B cell (primary cell): Measurements from ENCODE around the gene DYNLL1. TPM values are rescaled to one million over a fixed set of nuclear protein-coding genes. Genes with fewer than 3 reads are reported as not detected.
"Not testable (repeated sequence)": the region's sequence is repeated elsewhere in the genome, so short reads cannot be mapped to it uniquely, and the experiment has no call there.

Experiments
- ATAC-seq: fragments of 200-7000 bp; cut with Tn5 transposase; one replicate; pipeline ENCODE4 v1.10.0; 2021; ENCODE audit warnings: low read depth, mild to moderate bottlenecking, moderate number of reproducible peaks, moderate library complexity
- CTCF ChIA-PET: fragments of 350-600 bp; sonication (Branson Sonifier 250); formaldehyde crosslinking; loops from one replicate; lab custom pipeline; 2021; ENCODE audit warnings: antibody characterized with exemption, inconsistent platforms; lab: Charles Lee
- POLR2A ChIA-PET: fragments of 350-600 bp; sonication (Branson Sonifier 250); formaldehyde crosslinking; loops from one replicate; lab custom pipeline; 2021; ENCODE audit warnings: antibody characterized with exemption; lab: Charles Lee
- DNase-seq: peaks from one replicate; pipeline ENCODE4 v3.0.0; 2013
- H2AFZ ChIP-seq: 2 replicates; pipeline ENCODE4 v1.6.1; 2012; ENCODE audit warnings: mild to moderate bottlenecking, low read depth, low read length; ENCODE audit not compliant: insufficient read depth, poor library complexity, severe bottlenecking
- H3K27ac ChIP-seq, 2 donors: 1 replicate in 1 of 2; 2 replicates in 1 of 2; pipeline ENCODE4 v1.5.1; 2012 to 2013; ENCODE audit warnings: low read length in 2 of 2, mild to moderate bottlenecking in 2 of 2, moderate library complexity in 1 of 2
- H3K27me3 ChIP-seq, 4 experiments: fragments of 200-600 bp in 1 of 4; sonication (generic) in 1 of 4; replicated peaks in 1 of 4; 1 replicate in 2 of 4; 2 replicates in 2 of 4; pipeline versions ENCODE4 v1.6.1 to v1.7.0; 2013 to 2016; ENCODE audit warnings: low read length in 3 of 4, mild to moderate bottlenecking in 2 of 4, mixed read lengths in 1 of 4, moderate library complexity in 1 of 4; ENCODE audit not compliant: insufficient read depth in 4 of 4, control insufficient read depth in 3 of 4; ENCODE audit errors: control extremely low read depth in 1 of 4
- H3K36me3 ChIP-seq, 2 experiments: replicated peaks in 1 of 2; 1 replicate in 1 of 2; 2 replicates in 1 of 2; pipeline versions ENCODE4 v1.6.1 to v1.7.1; 2013; ENCODE audit warnings: low read length in 1 of 2; ENCODE audit not compliant: insufficient read depth in 2 of 2, control insufficient read depth in 1 of 2; ENCODE audit errors: control extremely low read depth in 1 of 2, extremely low read depth in 1 of 2
- H3K4me1 ChIP-seq, 2 donors: fragments of 200-600 bp in 1 of 2; sonication (generic) in 1 of 2; 1 replicate in 1 of 2; 2 replicates in 1 of 2; pipeline versions ENCODE4 v1.5.1 to v1.6.1; 2013 to 2017; ENCODE audit warnings: low read length in 2 of 2; ENCODE audit not compliant: control insufficient read depth in 2 of 2, insufficient read depth in 2 of 2
- H3K4me2 ChIP-seq: replicated peaks from 2 replicates; pipeline ENCODE3; 2012; ENCODE audit warnings: mild to moderate bottlenecking, low read depth, low read length; ENCODE audit not compliant: poor library complexity, severe bottlenecking
- H3K4me3 ChIP-seq, 5 experiments: fragments of 200-600 bp in 1 of 5; sonication (generic) in 1 of 5; 1 replicate in 3 of 5; 2 replicates in 2 of 5; pipeline versions ENCODE4 v1.5.1 to v1.7.0; 2011 to 2016; ENCODE audit warnings: low read length in 4 of 5, mild to moderate bottlenecking in 4 of 5, low read depth in 2 of 5, control low read depth in 1 of 5, moderate library complexity in 1 of 5; ENCODE audit not compliant: insufficient read depth in 1 of 5; ENCODE audit errors: control extremely low read depth in 1 of 5, extremely low read depth in 1 of 5
- H3K79me2 ChIP-seq: fragments of 200-600 bp; sonication (generic); one replicate; pipeline ENCODE4 v1.6.0; 2016; ENCODE audit warnings: low read length; ENCODE audit not compliant: control insufficient read depth, insufficient read depth
- H3K9ac ChIP-seq: fragments of 200-600 bp; sonication (generic); 2 replicates; pipeline ENCODE4 v1.6.1; 2017; ENCODE audit warnings: mild to moderate bottlenecking, low read length, moderate library complexity
- H3K9me3 ChIP-seq, 3 donors: one replicate each; pipeline versions ENCODE4 v1.6.1 to v1.7.1; 2013; ENCODE audit warnings: low read length in 2 of 3; ENCODE audit not compliant: control insufficient read depth in 2 of 3, insufficient read depth in 1 of 3; ENCODE audit errors: control extremely low read depth in 1 of 3
- H4K20me1 ChIP-seq: 2 replicates; pipeline ENCODE4 v1.6.0; 2012; ENCODE audit warnings: mild to moderate bottlenecking, low read length; ENCODE audit not compliant: insufficient read depth, control insufficient read depth, poor library complexity, severe bottlenecking
- H3K27ac Mint-ChIP-seq: one replicate; pipeline ENCODE4 v1.8.0; 2021; ENCODE audit warnings: mixed read lengths
- H3K27me3 Mint-ChIP-seq: one replicate; pipeline ENCODE4 v1.8.0; 2021; ENCODE audit warnings: mixed read lengths
- H3K4me1 Mint-ChIP-seq: one replicate; pipeline ENCODE4 v1.8.0; 2021; ENCODE audit warnings: mixed read lengths
- H3K4me3 Mint-ChIP-seq: one replicate; pipeline ENCODE4 v1.8.0; 2021; ENCODE audit warnings: mixed read lengths
- H3K9me3 Mint-ChIP-seq: one replicate; pipeline ENCODE4 v1.8.0; 2022; ENCODE audit warnings: mixed read lengths; ENCODE audit not compliant: insufficient read depth
- EZH2 ChIP-seq: IDR thresholded peaks from 2 replicates; pipeline ENCODE4 v1.6.1; 2012; ENCODE audit warnings: borderline replicate concordance, low read depth, mild to moderate bottlenecking, moderate library complexity, low read length; ENCODE audit not compliant: insufficient read depth, poor library complexity, severe bottlenecking
- WGBS: methylation state at CpG from one replicate; pipeline ENCODE4 v1.1.5; 2013; ENCODE audit warnings: missing lambda C conversion rate; ENCODE audit not compliant: insufficient coverage; 5-methylcytosine and 5-hydroxymethylcytosine counted together
- intact Hi-C: fragments of 100-400 bp; cut with micrococcal nuclease; formaldehyde crosslinking; loops from one replicate; pipeline ENCODE4 v1.10.0; 2022
- polyA plus RNA-seq: library from polyadenylated mRNA; depleted of rRNA; stranded (reverse); fragments of >200 nt; gene quantifications from 2 replicates; pipeline ENCODE4 v1.2.3, GENCODE V29; 2012
- total RNA-seq, 2 donors: library from RNA; stranded (reverse); fragments of 120-200 nt in 1 of 2; gene quantifications; 1 replicate in 1 of 2; 2 replicates in 1 of 2; pipeline versions ENCODE4 v1.2.3 to v1.2.4, GENCODE V29; 2013 to 2022
- TF ChIP-seq, protein P1 (sequence below): fragments of 200-600 bp; IDR thresholded peaks from one replicate; pipeline ENCODE4 v1.8.0; 2022; ENCODE audit warnings: antibody characterized with exemption, mild to moderate bottlenecking

The DYNLL1 gene
- total and polyA plus RNA-seq, 2 donors (not counting 1 experiment from before 2014, with no cell fraction given), result 116 to 132 TPM

GRCh38 chr12:120447992-120448391, 47.9 kb upstream of the DYNLL1 start:
- H3K27me3 Mint-ChIP-seq, result no peaks in the 10 kb centered on the region
- Histone ChIP-seq H3K27ac (no peak overlapping the region), H3K36me3 (peaks cover 6 to 21% of the 10 kb centered on the region in 2 experiments)

DNA sequence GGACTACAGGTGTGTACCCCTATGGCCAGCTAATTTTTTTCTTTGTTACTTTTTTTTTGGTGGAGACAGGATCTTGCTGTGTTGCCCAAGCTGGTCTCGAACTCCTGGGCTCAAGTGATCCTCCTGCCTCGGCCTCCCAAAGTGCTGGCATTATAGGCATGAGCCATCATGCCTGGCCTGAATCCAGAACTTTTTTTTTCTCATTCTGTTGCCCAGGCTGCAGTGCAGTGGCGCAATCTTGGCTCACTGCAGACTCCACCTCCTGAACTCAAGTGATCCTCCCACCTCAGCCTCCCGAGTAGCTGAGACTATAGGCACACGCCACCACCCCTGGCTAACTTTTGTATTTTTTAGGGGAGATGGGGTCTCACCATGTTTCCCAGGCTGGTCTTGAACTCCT, 43.4 kb upstream of the DYNLL1 start:
- H4K20me1 ChIP-seq, result peaks cover 31% of the 10 kb centered on the region
- ATAC-seq, H3K9ac ChIP-seq, H3K9me3 Mint-ChIP-seq, H2AFZ ChIP-seq, H3K27ac Mint-ChIP-seq, H3K4me1 ChIP-seq, H3K9me3 ChIP-seq, H3K27me3 Mint-ChIP-seq, H3K4me3 Mint-ChIP-seq, H3K27me3 ChIP-seq, H3K27ac ChIP-seq, H3K4me3 ChIP-seq, intact Hi-C loops, DNase-seq, H3K4me2 ChIP-seq: not testable (repeated sequence)
- ChIA-PET CTCF (interaction anchor here (1.2 to 5.9 kb wide), 5 partner anchors 13 to 44 kb away, joined by 4 to 39 read pairs (median 7); partner anchors contain the start of gene COX6A1), POLR2A (interaction anchor here (0.6 kb wide), 1 partner anchor 15 kb away, joined by 5 read pairs; no protein-coding TSS in a partner anchor)
- 100% methylated on average over 4 of the region's 5 CpGs for WGBS
- peaks cover 6 to 25% of the 10 kb centered on the region in 2 experiments for H3K36me3 ChIP-seq
- H3K4me1 Mint-ChIP-seq, result peaks cover 18% of the 10 kb centered on the region
- peaks cover 59% of the 10 kb centered on the region for H3K79me2 ChIP-seq

More at GRCh38 chr12:120447992-120448391, 47.9 kb upstream of the DYNLL1 start:
- no peak overlapping the region for H3K4me3 ChIP-seq
- no peak for TF ChIP-seq EZH2
- TF ChIP-seq, protein P1, sequence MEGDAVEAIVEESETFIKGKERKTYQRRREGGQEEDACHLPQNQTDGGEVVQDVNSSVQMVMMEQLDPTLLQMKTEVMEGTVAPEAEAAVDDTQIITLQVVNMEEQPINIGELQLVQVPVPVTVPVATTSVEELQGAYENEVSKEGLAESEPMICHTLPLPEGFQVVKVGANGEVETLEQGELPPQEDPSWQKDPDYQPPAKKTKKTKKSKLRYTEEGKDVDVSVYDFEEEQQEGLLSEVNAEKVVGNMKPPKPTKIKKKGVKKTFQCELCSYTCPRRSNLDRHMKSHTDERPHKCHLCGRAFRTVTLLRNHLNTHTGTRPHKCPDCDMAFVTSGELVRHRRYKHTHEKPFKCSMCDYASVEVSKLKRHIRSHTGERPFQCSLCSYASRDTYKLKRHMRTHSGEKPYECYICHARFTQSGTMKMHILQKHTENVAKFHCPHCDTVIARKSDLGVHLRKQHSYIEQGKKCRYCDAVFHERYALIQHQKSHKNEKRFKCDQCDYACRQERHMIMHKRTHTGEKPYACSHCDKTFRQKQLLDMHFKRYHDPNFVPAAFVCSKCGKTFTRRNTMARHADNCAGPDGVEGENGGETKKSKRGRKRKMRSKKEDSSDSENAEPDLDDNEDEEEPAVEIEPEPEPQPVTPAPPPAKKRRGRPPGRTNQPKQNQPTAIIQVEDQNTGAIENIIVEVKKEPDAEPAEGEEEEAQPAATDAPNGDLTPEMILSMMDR, result no peak
- CTCF ChIA-PET, result interaction anchor here (0.7 to 1.5 kb wide), 5 partner anchors 8 to 220 kb away, joined by 3 to 7 read pairs (median 5); partner anchors contain the start of gene SRSF9
- peaks cover 16 to 24% of the 10 kb centered on the region in 2 donors for H3K4me1 ChIP-seq
- DNase-seq (no peak), ATAC-seq (no peak)
- no peaks in the 10 kb centered on the region for H3K9me3 ChIP-seq
- Mint-ChIP-seq H3K4me1 (peaks cover 38% of the 10 kb centered on the region), H3K9me3 (no peaks in the 10 kb centered on the region), H3K27ac (no peak overlapping the region), H3K4me3 (peak overlapping the region; percentile 96)
- H2AFZ ChIP-seq, result no peak overlapping the region
- WGBS, result 100% methylated on average over 4 of the region's 4 CpGs
- no peak overlapping the region for H3K9ac ChIP-seq
- POLR2A ChIA-PET, result no interaction called here
- peak overlapping the region; percentile 74 for H3K4me2 ChIP-seq
- no peaks in the 10 kb centered on the region for H3K27me3 ChIP-seq
- peaks cover 80% of the 10 kb centered on the region for H3K79me2 ChIP-seq
- intact Hi-C loops, result loop anchor here (2.0 kb wide), 1 partner anchor 49 kb away; the partner anchor contains the start of gene DYNLL1
- H4K20me1 ChIP-seq, result peaks cover 14% of the 10 kb centered on the region
